HL-60 (cell line): ENCODE data around the gene LSAMP.

Source experiments
- DNase-seq, 2 experiments: peaks; one replicate each; pipeline ENCODE4 v3.0.0-alpha.2; 2010 to 2020; ENCODE audit warnings: low read depth in 1 of 2, low spot score in 1 of 2
- H3K27ac ChIP-seq: fragments of 250-450 bp; sonication (Bioruptor Pico); replicated peaks from 2 replicates; pipeline ENCODE4 v1.5.1; 2020; ENCODE audit warnings: mild to moderate bottlenecking, moderate library complexity
- H3K27me3 ChIP-seq: fragments of 250-450 bp; sonication (Bioruptor Pico); 2 replicates; pipeline ENCODE4 v1.5.1; 2021; ENCODE audit warnings: mild to moderate bottlenecking, moderate library complexity; ENCODE audit not compliant: insufficient read depth, poor library complexity, severe bottlenecking
- H3K4me3 ChIP-seq: replicated peaks from 2 replicates; pipeline ENCODE4 v1.5.1; 2011; ENCODE audit warnings: mild to moderate bottlenecking, control low read depth, low read length; ENCODE audit not compliant: insufficient read depth
- GABPA ChIP-seq: IDR thresholded peaks from 2 replicates; pipeline ENCODE4 v1.6.1; 2012; ENCODE audit warnings: low read depth
- POLR2AphosphoS5 ChIP-seq: IDR thresholded peaks from 2 replicates; pipeline ENCODE4 v1.6.1; 2012; ENCODE audit warnings: low read depth
- SPI1 ChIP-seq: IDR thresholded peaks from 2 replicates; pipeline ENCODE4 v1.6.1; 2012; ENCODE audit warnings: low read depth, mild to moderate bottlenecking, borderline replicate concordance
- TF ChIP-seq, protein P1 (sequence below): IDR thresholded peaks from 2 replicates; pipeline ENCODE4 v1.6.1; 2012; ENCODE audit warnings: low read depth; ENCODE audit not compliant: insufficient replicate concordance
- TF ChIP-seq, protein P2 (sequence below): IDR thresholded peaks from one replicate; pipeline ENCODE4 v1.5.1; 2011; ENCODE audit warnings: low read length, control low read depth, inconsistent platforms; ENCODE audit not compliant: insufficient read depth

LSAMP gene

DNA sequence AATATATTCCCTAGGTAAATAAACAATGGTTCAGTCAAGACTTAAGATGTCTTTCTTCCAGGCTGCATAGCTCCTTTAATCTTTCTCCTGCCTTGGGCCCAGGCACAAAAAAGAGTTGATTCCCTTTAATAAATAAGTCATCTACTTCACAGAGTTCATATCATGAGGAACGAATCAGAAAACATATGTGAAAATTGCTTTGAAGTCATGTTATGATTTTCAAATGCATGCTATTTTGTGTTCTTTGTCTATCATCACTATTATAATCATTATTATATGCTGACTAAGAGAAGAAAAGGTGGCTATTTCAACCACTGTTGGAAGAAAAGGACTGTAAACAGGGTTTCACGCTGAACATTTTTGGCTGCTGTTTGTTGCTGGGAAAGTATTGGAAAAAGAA lies 70.4 kb downstream of the LSAMP start:
- no peak for TF ChIP-seq SPI1
- no peak for TF ChIP-seq GABPA
- TF ChIP-seq POLR2AphosphoS5, result no peak
- TF ChIP-seq, protein P1, sequence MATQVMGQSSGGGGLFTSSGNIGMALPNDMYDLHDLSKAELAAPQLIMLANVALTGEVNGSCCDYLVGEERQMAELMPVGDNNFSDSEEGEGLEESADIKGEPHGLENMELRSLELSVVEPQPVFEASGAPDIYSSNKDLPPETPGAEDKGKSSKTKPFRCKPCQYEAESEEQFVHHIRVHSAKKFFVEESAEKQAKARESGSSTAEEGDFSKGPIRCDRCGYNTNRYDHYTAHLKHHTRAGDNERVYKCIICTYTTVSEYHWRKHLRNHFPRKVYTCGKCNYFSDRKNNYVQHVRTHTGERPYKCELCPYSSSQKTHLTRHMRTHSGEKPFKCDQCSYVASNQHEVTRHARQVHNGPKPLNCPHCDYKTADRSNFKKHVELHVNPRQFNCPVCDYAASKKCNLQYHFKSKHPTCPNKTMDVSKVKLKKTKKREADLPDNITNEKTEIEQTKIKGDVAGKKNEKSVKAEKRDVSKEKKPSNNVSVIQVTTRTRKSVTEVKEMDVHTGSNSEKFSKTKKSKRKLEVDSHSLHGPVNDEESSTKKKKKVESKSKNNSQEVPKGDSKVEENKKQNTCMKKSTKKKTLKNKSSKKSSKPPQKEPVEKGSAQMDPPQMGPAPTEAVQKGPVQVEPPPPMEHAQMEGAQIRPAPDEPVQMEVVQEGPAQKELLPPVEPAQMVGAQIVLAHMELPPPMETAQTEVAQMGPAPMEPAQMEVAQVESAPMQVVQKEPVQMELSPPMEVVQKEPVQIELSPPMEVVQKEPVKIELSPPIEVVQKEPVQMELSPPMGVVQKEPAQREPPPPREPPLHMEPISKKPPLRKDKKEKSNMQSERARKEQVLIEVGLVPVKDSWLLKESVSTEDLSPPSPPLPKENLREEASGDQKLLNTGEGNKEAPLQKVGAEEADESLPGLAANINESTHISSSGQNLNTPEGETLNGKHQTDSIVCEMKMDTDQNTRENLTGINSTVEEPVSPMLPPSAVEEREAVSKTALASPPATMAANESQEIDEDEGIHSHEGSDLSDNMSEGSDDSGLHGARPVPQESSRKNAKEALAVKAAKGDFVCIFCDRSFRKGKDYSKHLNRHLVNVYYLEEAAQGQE, result no peak
- TF ChIP-seq, protein P2, sequence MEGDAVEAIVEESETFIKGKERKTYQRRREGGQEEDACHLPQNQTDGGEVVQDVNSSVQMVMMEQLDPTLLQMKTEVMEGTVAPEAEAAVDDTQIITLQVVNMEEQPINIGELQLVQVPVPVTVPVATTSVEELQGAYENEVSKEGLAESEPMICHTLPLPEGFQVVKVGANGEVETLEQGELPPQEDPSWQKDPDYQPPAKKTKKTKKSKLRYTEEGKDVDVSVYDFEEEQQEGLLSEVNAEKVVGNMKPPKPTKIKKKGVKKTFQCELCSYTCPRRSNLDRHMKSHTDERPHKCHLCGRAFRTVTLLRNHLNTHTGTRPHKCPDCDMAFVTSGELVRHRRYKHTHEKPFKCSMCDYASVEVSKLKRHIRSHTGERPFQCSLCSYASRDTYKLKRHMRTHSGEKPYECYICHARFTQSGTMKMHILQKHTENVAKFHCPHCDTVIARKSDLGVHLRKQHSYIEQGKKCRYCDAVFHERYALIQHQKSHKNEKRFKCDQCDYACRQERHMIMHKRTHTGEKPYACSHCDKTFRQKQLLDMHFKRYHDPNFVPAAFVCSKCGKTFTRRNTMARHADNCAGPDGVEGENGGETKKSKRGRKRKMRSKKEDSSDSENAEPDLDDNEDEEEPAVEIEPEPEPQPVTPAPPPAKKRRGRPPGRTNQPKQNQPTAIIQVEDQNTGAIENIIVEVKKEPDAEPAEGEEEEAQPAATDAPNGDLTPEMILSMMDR, result no peak
- no peak overlapping the region for H3K27ac ChIP-seq
- no peaks in the 10 kb centered on the region for H3K27me3 ChIP-seq
- H3K4me3 ChIP-seq, result no peak overlapping the region
- no peak for DNase-seq

DNA sequence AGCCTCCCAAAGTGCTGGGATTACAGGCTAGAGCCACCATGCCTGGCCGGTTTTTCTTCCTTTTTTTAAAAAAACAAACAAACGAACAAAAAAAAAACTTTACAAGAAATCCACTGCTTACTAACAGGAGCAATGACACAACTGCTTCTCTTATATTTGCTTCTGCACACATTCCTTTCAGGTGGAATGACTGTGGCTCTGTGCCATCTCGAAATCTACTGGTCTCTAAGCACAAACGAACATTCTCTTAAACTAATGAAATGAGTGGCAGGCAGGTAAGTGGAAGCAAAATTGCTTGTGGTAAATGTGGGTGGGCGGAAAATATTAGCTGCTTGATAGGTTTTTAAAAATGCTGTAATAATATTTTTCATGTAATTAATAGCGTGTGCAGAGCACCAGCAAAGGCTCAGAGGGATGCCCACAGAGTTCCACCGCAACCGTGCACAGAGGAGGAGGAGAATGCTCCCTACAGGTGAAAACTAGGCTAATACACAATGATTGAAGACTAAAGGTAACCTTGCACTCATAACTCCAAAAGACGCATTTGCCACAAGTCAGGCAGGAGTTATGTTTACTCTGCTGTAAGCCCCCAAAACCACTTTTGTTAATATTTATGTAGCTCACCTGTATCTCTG lies 77.4 kb downstream of the LSAMP start:
- no peaks in the 10 kb centered on the region for H3K27me3 ChIP-seq
- TF ChIP-seq POLR2AphosphoS5 (no peak), GABPA (no peak), SPI1 (no peak)
- TF ChIP-seq, protein P1, result no peak
- TF ChIP-seq, protein P2, result no peak
- DNase-seq, result no peak
- no peak overlapping the region for H3K4me3 ChIP-seq
- no peak overlapping the region for H3K27ac ChIP-seq

DNA sequence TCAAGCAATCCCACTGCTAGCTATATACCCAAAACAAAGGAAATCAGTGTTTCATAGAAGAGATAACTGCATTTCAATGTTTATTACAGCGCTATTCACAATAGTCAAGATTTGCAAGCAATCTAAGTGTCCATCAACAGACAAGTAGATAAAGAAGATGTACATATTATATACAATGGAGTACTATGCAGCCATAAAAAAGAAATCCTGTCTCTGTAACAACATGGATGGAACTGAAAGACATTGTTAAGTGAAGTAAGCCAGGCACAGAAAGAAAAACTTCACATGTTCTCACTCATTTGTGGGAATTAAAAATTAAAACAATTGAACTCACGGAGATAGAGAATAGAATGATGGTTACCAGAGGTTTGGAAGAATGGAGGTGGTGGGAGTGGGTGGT lies 89.2 kb downstream of the LSAMP start:
- Histone ChIP-seq H3K4me3 (no peak overlapping the region), H3K27me3 (no peaks in the 10 kb centered on the region), H3K27ac (no peak overlapping the region)
- DNase-seq, result no peak
- TF ChIP-seq, protein P1, result no peak
- TF ChIP-seq POLR2AphosphoS5 (no peak), SPI1 (no peak), GABPA (no peak)
- TF ChIP-seq, protein P2, result no peak
